Cardiac muscle cell (in vitro differentiated cells and primary cell): ENCODE data around the gene TSPAN32. TPM values are rescaled to one million over a fixed set of nuclear protein-coding genes. Genes with fewer than 3 reads are reported as not detected.

Experiments
- DNase-seq, 2 donors: peaks; one replicate each; pipeline versions ENCODE4 v3.0.0 to v3.0.0-alpha.2; 2010 to 2017; ENCODE audit warnings: low read depth in 1 of 2, low spot score in 1 of 2
- H3K27ac ChIP-seq: fragments of 200-600 bp; sonication (generic); 2 replicates; pipeline ENCODE4 v1.5.1; 2016
- H3K27me3 ChIP-seq: fragments of 200-600 bp; sonication (generic); 2 replicates; pipeline ENCODE4 v1.6.0; 2016; ENCODE audit warnings: control low read depth
- H3K36me3 ChIP-seq: fragments of 200-600 bp; sonication (generic); 2 replicates; pipeline ENCODE4 v1.5.1; 2016; ENCODE audit warnings: control low read depth
- H3K4me1 ChIP-seq: fragments of 200-600 bp; sonication (generic); 2 replicates; pipeline ENCODE4 v1.8.1; 2017; ENCODE audit warnings: low read depth, mild to moderate bottlenecking, mixed run types
- H3K4me3 ChIP-seq: fragments of 200-600 bp; sonication (generic); 2 replicates; pipeline ENCODE4 v1.5.1; 2016; ENCODE audit warnings: mild to moderate bottlenecking
- H3K9me3 ChIP-seq: fragments of 200-600 bp; sonication (generic); 2 replicates; pipeline ENCODE4 v1.5.1; 2017; ENCODE audit warnings: low read depth, mild to moderate bottlenecking, control low read depth
- CTCF ChIP-seq: IDR thresholded peaks from 2 replicates; pipeline ENCODE4 v1.5.1; 2012; ENCODE audit warnings: low read depth, mild to moderate bottlenecking, low read length
- polyA plus RNA-seq: library from polyadenylated mRNA; unstranded; fragments of >200 nt; fragmentation: Nextera tagmentation; extraction: Ambion mirVana; gene quantifications from 2 replicates; pipeline ENCODE4 v1.2.1, GENCODE V29; 2016
- total RNA-seq: library from RNA; depleted of rRNA; stranded (reverse); fragments of >200 nt; gene quantifications from 2 replicates; pipeline ENCODE4 v1.2.3, GENCODE V29; 2016

The TSPAN32 gene
- total and polyA plus RNA-seq, 2 experiments from 2014 or later = 22.0 to 24.8 TPM

- Histone ChIP-seq H3K36me3 (no peaks in the 10 kb centered on the region), H3K9me3 (no peaks in the 10 kb centered on the region), H3K4me1 (peaks cover 15% of the 10 kb centered on the region), H3K27ac (no peak overlapping the region), H3K27me3 (peaks cover 19% of the 10 kb centered on the region), H3K4me3 (no peak overlapping the region)
- no peak for TF ChIP-seq CTCF
- no peak for DNase-seq
These were observed 5.6 kb upstream of the TSPAN32 start for GRCh38 chr11:2295971-2296912.

GRCh38 chr11:2296913-2297622 is 4.7 kb upstream of the TSPAN32 start:
- H3K4me3 ChIP-seq = no peak overlapping the region
- no peaks in the 10 kb centered on the region for H3K36me3 ChIP-seq
- no peaks in the 10 kb centered on the region for H3K9me3 ChIP-seq
- peaks cover 23% of the 10 kb centered on the region for H3K4me1 ChIP-seq
- no peak for DNase-seq
- peaks cover 19% of the 10 kb centered on the region for H3K27me3 ChIP-seq
- H3K27ac ChIP-seq = no peak overlapping the region
- TF ChIP-seq CTCF = no peak

- no peak for TF ChIP-seq CTCF
- Histone ChIP-seq H3K4me3 (no peak overlapping the region), H3K4me1 (peaks cover 28% of the 10 kb centered on the region), H3K27me3 (peaks cover 15% of the 10 kb centered on the region), H3K9me3 (no peaks in the 10 kb centered on the region), H3K36me3 (no peaks in the 10 kb centered on the region), H3K27ac (no peak overlapping the region)
- no peak for DNase-seq
These were observed 4.2 kb upstream of the TSPAN32 start for GRCh38 chr11:2297623-2298030.

GRCh38 chr11:2298131-2298794 is 3.5 kb upstream of the TSPAN32 start:
- Histone ChIP-seq H3K27me3 (peaks cover 14% of the 10 kb centered on the region), H3K36me3 (no peaks in the 10 kb centered on the region), H3K9me3 (no peaks in the 10 kb centered on the region), H3K27ac (no peak overlapping the region), H3K4me3 (no peak overlapping the region), H3K4me1 (peaks cover 35% of the 10 kb centered on the region)
- TF ChIP-seq CTCF = no peak
- no peak for DNase-seq

- no peak overlapping the region for H3K27ac ChIP-seq
- H3K4me1 ChIP-seq = peaks cover 43% of the 10 kb centered on the region
- no peak overlapping the region for H3K4me3 ChIP-seq
- peaks cover 10% of the 10 kb centered on the region for H3K27me3 ChIP-seq
- TF ChIP-seq CTCF = peak; percentile 24
- peak; percentile 22 to 71 for DNase-seq
- no peaks in the 10 kb centered on the region for H3K9me3 ChIP-seq
- H3K36me3 ChIP-seq = no peaks in the 10 kb centered on the region
These were observed 2.7 kb upstream of the TSPAN32 start for GRCh38 chr11:2298795-2299761.
